GM18867 (cell line): ENCODE measurements around the gene GPC5.

Experiments
- ATAC-seq: cut with Tn5 transposase; IDR thresholded peaks from one replicate; pipeline ENCODE4 v1.9.1; 2021; ENCODE audit warnings: mild to moderate bottlenecking, moderate library complexity; ENCODE audit not compliant: unreplicated experiment

The GPC5 gene

DNA sequence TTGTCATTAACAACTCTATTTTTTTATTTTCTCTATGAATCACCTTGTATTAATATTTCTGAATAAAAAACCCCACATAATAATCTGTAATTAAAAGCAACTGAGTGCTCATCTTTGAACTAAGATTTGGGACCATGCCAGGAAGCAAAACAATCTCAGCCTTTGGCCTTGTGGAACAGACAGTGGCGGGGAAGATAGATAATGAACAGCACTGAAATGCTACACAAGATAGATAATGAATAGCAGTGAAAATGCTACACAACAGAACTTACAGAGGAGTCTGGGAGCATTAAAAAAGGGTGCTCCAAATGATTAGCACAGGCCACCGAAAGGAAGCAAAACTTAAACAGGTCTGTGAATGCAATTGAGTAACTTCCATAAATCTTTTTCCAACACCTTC, 134.9 kb downstream of the GPC5 start:
- no peak for ATAC-seq

DNA sequence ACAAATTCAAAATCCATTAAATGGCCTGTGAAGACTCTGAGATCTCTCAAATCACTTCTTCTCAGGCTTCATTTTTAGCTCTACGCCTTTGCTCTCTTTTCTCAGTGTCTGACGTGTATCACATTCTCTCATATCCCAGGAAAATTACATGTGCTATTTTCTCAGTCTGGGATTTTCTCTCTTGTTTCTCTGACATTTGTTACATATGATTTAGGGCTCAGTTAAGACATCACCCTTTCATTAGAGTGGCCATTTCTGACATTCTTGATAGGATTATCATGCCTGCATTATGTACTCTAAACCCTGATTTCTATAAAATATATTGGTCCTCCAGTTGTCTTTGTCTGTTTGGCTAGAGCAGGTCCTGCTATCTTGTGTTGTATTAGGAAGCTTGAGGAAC, 136.6 kb downstream of the GPC5 start:
- ATAC-seq: no peak

DNA sequence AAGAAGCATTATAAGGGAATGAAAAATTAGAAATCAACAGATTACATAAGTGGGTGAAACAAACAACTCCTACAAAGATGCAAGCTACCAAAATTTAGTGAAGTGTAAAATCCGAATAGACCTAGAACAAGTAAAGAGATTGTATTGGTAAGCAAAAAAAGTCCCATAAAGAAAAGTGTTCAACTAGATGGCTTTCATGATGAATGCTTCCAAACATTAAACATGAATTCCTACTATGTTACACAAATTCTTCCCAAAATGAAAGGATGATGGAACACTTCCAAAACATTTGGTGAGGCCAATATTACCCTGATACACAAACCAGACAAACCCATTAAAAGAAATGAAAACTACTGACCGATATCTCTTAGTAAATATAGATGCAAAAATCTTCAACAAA, 139.0 kb downstream of the GPC5 start:
- ATAC-seq: no peak

DNA sequence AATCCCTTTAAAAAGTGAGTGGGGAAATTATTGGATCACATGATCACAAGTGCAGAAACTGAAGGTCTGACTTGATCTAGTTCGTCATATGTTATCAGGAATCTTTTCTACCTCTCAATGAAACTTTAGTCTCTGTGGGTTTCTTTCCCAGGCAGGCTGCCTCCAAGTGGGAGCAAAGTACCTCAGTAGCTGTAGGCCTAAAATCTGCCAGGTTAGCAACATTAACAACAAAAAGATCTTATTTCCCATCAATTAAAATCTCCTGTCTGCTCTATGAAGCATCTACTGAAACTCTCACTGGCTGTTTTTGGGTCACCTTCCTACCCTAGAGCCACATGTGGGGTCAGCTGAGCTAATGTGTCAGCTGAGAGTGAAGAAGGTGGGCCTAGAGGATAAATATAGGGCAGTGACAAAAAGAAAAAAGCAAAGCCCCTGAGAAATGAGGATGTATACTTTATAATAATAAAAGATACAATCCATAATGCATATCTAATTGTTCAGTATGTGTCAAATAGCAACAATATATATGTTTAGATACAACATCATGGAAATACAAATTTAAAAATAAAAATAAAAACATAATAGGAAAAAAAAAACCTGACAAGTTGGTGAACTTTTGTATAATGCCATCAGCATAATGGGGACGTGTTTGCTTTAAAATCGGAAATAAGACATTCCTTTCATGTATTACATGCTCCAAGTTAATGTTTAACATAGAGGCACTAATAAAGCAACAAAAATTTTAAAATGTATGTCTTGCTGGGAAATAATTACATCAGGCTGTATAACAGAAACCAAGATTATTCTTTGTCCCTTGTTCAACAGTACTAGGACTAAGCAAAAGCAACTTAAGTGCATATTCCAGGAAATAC, 141.1 kb downstream of the GPC5 start:
- no peak for ATAC-seq

DNA sequence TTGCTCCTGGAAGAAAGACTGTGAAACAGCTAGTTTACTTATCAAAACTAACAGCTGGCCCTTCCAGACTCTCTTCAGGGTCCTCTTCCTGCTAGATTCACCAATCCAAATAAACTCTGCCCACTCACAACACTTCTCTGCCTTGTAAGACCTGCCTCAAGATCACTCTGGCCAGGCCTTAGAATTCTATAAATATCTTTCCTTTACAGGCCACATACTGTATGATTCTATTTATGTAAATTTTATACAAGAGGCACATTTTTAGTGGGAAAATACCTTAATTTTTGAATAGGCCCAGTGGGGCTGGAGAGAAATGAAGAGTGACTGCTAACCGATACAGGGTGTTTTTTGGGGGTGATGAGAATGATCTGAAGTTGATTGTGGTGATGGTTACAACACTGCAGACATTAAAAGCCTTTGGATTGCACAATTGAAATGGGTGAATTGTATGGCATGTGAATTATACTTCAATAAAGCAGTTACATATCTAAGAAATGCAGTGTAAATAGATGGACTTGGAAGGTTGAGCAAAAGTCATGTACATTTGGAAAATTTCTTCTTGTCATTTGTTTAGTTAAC, 141.8 kb downstream of the GPC5 start:
- ATAC-seq: no peak

DNA sequence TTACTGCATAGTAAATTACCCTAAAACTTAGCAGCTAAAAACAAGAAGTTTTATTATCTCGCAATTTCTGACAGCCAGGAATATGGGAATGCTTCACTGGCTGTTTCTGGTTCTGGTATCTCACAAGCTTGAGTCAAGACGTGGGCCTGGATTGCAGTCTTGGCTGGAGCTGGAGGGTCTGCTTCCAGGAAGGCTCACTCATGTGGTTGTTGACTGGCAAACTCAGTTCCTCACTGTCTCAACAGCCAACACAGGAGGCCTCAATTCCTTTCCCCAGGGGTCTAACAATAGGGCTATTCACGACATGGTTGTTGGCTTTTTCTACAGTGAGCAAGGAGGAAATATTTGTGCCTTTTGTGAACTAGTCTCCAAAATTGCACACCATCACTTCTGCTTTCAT, 146.3 kb downstream of the GPC5 start:
- no peak for ATAC-seq

DNA sequence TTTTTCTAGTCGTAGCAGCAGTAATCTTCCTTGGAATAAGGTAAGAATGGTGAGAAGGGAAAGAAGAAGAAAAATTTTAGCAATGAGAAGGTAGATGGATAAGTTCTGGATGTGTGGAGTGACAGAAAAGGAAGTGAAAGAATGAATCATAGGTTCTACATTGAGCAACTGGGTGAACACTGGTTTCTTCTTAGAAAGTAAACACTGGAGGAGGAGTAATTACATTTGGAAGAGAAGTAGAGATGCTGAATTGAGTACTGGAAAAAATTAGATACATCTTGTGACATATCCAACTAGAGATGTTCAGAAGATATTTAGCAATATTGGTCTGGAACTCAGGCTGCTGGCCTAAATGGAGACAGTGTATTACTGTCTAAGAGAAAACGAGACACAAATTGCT, 148.5 kb downstream of the GPC5 start:
- ATAC-seq: no peak

DNA sequence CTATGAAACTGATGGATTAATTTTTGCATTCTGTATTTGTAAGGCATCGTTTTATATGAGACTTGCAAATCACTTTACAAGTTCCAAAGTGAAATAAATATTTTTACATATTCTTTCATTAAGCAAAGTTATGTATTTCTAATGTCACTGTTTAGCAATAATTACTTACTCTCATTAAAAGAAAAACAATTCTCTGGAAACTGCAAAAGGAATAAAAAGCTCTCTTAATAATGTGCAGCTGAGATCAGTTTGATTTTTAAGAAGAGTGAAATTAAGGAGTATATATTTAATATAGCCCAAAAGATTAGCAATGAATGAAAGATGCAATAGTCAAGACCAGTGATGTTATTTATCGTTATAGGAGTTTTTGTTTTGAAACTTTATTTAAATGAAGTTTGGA, 155.2 kb downstream of the GPC5 start:
- ATAC-seq: no peak

DNA sequence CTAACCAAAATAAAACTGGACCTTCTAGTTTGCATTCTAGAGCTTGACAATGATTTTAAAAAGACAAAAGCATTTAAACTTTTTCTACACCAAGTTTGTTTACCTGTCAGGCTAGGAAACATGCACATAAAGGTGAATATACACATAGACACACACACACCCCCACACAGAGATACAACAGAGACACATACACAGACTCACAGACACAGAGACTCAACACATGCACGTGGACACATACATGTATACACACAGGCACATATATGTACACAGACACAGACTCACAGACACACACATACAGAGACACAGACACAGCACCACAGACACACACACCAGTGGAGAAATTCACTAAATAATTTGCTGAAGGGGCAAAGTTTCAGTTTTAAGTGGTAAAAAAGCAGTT, 155.7 kb downstream of the GPC5 start:
- no peak for ATAC-seq

DNA sequence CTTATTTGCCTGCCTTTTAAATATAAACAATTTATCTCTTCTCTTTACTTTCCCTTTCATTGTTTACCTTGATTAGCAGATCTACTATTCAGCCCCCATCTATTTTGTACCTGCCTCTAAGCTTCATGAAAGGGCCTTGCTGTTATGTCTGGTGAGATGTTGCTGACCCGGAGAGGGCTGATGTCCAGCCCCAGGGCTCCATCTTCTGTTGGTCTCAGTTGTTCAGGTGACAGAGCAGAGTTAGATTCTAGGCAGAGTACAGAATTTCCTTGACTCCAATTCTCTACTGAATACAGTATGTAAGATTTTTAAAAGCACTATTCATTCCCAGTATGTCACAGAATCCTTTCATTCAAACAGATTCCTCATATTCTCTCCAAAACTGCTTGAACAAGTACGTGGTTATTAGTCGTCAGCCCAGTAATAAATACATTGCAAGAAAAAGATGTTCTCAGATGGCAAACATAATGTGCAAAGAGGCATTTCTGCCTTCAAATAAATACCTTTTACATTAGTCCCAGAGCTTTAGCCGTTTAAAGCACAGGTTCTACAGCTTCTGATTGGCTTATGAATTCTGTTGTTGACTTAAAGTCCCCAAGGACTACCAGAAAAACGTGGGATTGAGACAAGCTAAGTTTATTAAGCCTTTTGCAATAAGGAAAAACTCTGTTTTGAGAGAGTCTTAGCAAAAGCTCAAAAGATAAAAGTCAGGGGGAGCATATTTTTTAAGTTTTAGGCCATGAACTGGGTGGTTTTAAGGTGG, 159.1 kb downstream of the GPC5 start:
- ATAC-seq: no peak

DNA sequence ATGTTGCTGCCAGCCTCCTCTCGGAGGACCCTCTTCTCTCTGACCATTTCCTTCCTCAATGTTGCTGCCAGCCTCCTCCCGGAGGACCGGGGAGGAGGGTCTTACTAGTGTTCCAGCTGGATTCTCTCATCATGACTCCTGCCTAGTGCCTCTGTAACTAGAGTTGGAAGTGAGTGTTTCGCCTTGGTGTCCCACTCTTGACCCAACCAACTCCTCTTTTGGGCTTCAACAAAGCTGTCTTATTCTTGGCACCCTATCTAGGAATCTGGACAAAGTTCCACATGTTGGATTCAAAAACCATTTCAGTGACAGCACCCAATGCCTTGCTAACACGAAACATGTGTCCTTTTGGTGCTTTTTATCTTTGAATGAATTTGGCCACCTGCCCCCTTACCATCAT, 165.4 kb downstream of the GPC5 start:
- no peak for ATAC-seq

DNA sequence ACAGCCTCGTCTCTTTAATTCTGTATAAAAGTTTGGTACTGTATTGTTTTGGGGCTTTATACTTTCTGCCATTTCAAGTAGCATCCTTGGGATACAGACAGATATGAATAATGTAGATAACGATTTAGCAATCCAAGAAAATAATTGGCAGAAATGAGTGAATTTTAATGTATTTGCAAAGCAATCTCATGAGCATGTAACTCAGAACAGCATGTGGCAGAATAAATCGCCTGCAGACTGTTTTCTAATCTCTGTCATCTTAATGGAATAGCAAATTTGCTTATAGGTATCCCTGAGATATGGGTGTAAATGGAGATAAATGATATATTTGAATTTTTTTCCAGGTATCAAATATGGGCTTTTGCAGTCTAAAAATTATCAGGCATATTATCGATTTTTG, 166.0 kb downstream of the GPC5 start:
- no peak for ATAC-seq

DNA sequence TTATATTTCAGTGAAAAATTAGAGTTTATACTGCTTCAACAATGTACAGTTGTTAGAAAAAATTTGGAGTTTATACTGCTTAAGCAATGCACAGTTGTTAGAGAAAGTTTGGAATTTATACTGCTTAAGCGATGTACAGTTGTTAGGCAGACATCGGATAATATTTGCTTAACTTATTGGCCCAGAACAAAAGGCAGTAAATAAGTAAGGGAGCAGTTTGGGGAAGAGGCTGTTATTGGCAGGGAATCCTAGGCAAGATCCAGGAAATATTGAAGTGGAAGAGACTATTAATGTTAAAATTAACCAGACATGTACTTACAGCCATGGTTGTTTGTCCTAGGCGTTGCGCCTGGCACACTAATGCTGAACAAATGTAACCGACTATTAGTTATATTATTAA, 166.9 kb downstream of the GPC5 start:
- no peak for ATAC-seq

DNA sequence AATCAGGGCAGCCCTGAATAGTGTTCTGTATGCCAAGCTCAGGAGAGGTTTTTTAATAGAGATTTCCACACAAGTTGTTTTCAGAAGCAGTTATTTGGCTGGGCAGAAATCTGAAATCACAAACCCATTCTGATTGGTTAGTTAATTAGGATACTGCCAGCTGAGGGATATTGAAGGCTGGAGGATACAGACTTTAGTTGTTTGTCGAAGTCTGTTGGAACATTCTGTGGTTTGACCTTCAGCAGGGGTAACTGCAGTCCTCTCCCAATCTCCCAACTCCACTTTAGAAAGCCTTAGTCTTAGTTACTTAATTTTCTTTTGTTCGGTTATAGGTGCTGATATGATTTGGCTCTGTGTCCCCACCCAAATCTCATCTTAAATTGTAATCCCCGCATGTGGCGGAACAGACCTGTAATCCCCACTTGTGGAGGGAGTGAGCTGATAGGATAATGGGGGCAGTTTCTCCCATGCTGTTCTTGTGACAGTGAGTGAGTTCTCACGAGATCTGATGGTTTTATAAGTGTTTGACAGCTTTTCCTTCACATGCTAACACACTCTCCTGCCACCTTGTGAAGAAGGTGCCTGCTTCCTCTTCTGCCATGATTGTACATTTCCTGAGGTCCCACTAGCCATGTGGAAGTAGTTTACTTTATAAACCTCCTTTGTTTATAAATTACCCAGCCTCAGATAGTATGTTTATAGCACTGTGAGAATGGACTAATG, 169.2 kb downstream of the GPC5 start:
- no peak for ATAC-seq

DNA sequence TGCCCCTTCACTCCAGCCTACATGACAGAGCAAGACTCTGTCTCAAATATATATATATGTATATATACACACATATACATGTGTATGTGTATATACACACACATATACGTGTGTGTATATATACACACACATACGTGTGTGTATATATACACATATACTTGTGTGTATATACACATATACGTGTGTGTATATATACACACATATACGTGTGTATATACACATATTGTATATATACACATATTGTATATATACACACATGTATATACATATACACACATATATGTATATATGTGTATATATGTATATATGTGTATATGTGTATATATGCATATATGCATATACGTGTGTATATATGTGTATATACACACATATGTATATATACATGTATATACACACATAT, 173.3 kb downstream of the GPC5 start:
- ATAC-seq: no peak

DNA sequence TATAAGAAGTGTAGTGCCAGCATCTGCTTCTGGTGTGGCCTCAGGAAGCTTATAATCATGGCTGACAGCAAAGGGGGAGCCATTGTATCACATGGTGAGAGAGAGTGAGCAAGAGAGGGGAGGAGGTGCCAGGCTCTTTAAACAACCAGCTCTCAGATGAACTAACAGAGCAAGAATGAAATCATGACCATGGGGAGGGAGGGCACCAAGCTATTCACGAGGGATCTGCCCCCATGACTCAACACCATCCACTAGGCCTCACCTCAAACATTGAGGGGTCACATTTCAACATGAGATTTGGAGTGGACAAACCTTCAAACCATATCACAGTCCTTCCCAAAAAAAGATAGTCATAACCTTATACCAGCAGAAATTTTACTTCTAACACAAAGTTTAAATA, 174.0 kb downstream of the GPC5 start:
- no peak for ATAC-seq

DNA sequence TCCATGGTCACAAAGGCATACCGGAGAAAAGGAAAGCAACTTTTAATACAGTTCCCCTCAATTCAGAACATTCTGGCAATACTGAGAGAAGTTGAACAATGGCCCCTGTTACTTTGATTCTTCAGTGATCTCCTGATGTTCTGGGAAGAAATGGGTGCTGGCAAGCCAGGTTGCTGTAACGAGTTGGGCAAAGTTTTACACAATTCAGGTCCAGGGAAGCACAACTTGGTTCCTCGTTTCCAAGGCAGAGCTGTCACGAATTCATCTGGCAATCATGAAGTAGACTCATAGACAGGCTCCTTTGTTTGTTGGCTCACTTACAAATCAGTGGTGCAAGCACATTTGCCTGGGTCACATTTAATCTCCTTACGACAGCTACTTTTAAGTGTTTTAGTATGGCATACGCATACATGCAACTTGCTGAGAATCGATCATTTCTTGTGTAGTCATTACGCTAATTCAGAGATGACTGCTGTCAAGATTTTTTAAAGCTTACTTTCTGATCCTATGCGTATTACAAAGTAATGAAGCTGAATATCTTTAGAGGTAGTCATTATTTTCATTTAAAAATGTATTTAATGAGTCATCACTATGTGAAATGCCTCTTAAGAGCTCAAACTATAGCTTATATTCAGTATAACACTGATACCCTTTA, 174.7 kb downstream of the GPC5 start:
- no peak for ATAC-seq

DNA sequence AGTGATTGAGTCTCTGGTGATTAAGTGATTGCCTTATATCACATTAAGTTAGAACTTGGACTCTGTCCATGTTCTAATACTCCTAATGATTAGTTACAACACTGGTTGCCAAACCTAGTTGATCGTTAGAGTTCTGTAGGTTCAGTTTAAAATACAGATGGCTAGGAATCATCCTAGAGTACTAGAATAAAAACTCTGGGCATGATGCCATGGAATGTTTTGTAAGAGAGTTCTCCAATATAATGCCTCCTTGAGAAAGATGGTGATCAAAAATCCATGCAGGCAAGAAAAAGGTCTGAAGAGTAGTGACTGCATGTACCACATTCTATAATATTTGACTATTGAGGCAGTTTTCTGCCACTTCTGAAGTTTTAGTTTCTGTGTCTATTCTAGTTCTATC, 176.3 kb downstream of the GPC5 start:
- ATAC-seq: no peak

DNA sequence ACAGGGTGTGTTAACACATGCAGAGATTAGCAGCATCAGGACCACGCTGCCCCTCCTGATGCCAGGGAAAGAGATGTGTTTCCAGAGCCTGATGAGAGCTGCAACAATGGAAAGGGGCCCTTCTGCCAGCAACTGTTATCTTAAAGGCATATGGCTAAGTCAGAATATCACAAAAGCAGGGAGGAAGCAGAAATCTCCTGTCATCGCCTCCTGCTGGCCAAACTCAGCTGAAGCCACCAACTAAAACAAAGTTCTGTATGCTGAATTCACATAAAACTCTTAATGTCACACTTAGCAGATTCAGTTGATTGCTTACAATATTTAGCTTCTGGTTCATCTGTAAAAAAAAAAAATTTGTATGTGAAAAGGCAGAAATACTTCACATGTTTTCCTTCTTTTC, 178.2 kb downstream of the GPC5 start:
- ATAC-seq: peak; percentile 57

DNA sequence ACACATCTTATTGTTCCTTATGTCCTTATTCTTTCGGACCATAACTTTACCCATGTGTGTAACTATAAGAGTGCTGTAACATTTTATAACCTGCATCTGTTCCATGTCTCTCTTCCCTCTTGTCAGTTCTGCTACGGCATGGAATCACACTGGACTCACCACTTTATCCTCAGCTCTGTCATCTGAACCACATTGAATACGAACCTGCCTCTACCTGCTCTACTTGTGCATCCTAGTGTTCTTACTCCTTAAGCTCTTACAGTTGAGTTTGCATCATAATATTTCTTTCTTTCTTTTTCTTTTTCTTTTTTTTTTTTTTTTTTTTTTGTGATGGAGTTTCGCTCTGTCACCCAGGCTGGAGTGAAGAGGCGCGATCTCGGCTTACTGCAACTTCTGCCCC, 180.9 kb downstream of the GPC5 start:
- no peak for ATAC-seq

DNA sequence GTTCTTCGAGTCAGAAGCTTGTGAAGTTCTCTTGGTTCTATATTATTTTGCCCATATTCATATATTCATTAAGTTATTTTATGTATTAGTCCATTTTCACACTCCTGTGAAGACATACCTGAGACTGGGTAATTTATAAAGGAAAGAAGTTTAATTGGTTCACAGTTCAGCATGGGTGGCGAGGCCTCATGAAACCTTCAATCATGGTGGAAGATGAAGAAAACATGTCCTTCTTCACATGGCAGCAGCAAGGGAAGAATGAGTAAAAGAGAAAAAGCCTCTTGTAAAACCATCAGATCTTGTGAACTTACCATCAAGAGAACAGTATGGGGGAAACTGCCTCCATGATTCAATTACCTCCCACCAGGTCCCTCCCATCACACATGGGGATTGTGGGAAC, 182.3 kb downstream of the GPC5 start:
- no peak for ATAC-seq
